CD4-positive, alpha-beta T cell treated with Interleukin-17A for 1 hour (primary cell): ENCODE measurements around the gene SLC33A1.

Experiments used
- DNase-seq: peaks from one replicate; pipeline ENCODE4 v3.0.0-alpha.2; 2020

Gene SLC33A1

GRCh38 chr3:155785662-155786295, 68.4 kb downstream of the SLC33A1 start:
- DNase-seq, result no peak

DNA sequence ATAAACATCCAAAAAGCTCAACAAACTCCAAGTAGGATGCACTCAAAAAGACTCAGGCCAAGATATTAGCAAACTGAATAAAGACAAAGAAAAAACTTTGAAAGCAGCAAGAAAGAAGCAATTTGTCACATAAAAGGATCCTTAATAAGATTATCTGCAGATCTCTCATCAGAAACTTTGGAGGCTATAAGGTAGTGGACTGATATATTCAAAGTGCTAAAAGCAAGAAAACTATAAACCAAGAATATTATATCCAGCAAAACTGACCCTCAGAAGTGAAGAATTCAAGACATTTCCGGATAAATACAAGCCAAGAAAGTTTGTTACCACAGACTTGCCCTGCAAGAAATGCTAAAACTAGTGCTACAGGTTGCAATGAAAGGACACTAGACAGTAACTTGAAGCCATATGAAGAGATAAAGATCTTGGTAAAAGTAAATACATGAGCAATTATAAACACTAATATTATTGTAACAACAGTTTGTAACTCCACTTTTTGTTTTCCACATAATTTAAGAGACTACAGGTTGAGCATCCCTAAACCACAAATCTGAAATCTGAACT, 71.8 kb downstream of the SLC33A1 start:
- no peak for DNase-seq

DNA sequence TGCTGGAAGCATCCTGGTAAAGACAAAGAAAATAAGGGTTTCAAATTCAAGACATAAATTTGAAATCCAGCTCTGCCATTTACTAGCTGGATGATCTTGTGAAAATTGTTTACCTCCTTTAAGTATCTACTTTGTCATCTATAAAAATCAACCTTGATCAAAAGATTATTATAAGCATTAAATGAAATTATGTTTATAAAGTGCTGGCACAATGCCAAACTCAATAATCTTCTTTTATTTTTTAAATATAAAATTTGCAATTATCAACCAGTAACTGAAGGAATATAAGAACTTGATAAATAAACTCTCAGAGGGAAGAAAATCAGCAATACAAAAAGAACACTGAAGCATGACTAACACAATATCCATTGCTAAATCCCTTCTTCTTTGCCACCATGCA, 73.9 kb downstream of the SLC33A1 start:
- DNase-seq, result no peak

DNA sequence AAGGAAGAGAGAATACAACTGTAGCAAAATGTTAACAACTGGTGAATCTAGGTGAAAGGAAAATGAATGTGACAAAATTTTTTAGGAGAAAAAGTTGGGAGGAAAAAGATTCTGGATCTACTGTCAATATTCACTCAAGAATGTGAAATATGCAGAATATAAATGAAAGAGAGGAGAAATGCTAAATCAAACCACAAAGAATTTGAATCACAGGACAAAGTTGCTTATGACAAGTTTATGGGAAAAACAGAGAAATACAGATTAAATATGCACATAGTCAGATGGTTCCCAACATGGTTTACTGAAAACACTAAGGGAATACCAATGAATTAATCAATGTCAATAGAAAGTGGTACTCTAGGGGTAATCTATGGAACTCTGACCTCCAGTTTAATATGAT, 75.8 kb downstream of the SLC33A1 start:
- DNase-seq, result no peak

- no peak for DNase-seq
Observed at GRCh38 chr3:155772801-155773200, 81.4 kb downstream of the SLC33A1 start.

DNA sequence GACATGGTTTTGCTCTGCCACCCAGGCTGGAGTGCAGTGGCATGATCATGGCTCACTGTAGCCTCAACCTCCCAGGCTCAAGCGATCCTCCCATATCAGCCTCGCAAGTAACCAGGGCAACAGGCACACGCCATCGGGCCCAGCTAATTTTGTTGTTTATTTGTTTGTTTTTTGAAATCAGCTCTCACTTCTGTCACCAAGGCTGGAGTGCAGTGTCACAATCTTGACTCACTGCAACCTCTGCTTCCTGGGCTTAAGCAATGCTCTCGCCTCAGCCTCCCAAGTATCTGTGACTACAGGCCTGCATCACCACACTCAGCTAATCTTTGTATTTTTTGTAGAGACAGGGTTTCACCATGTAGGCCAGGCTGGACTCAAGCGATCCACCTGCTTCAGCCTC, 83.1 kb downstream of the SLC33A1 start:
- no peak for DNase-seq
